Stimulated activated CD8-positive, alpha-beta memory T cell treated with anti-CD3 and anti-CD28 coated beads, Interleukin-12 subunit alpha, Interleukin-12 subunit beta, amount 100 ng/mL, for 1 hour (primary cell): ENCODE data around the gene HARS1.
A peak's percentile ranks its signal among the peaks of the same experiment; 100 is the strongest.
"Not testable (repeated sequence)": the region's sequence is repeated elsewhere in the genome, so short reads cannot be mapped to it uniquely, and the experiment has no call there.

Source experiments
- DNase-seq: peaks from one replicate; pipeline ENCODE4 v3.0.0-alpha.2; 2020; ENCODE audit warnings: low read depth

HARS1 gene

DNA sequence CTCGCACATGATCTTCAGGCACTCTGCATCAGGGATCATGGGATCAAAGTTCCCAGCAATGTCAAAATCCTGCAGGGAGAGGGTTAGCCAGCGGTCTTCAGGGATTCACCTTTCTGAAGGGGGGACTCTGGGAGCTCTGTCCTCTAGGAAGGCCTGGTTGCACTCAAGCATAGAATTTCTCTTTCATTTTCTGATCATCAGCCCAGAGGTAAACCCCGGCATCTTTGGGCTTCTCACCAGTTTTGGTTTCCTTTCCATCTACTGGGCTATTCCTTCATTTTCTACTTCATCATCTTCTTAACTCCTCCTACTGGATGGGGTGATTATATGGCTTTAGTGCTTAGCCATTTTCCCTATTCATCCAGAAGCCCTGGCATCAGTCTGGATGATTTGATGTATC is 13.2 kb downstream of the HARS1 start:
- no peak for DNase-seq

DNA sequence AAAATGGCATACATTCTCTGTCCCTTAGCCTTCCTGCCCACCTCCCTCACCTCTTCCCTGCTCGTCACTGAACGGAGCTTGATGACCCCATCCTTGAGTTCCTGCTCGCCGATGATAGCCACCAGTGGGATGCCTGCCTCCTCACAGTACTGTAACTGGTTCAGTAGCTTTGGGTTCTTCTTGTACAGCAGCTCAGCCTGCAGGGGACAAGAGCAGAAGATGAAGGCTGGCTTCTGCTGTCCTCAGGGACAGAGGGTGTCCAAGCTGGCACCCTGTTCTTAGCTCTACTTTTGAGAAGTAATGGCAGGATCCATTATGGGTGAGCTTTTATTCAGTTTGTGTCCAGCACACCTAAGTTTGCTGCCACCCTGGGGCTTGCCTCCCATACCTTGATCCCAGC is 16.5 kb downstream of the HARS1 start:
- no peak for DNase-seq

DNA sequence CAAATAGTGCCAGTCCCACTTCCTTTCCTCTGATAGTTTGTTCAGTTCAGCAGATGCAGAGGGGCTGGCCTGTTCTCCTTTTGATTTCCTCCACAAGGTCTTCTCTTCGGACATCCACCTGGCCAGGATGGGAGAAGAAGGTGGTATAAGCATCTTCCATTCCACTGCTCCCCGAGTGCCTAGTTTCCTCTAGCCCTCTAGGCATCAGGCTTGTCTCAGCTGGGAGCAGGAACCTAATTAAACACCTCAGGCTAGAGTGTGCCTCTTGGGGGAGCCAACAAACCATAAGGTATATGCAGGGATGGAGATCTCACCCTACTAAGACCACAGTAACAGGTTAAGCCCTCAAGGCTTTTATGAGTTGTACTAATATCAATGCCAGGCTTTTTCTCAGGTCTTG is 17.0 kb downstream of the HARS1 start:
- DNase-seq: no peak

DNA sequence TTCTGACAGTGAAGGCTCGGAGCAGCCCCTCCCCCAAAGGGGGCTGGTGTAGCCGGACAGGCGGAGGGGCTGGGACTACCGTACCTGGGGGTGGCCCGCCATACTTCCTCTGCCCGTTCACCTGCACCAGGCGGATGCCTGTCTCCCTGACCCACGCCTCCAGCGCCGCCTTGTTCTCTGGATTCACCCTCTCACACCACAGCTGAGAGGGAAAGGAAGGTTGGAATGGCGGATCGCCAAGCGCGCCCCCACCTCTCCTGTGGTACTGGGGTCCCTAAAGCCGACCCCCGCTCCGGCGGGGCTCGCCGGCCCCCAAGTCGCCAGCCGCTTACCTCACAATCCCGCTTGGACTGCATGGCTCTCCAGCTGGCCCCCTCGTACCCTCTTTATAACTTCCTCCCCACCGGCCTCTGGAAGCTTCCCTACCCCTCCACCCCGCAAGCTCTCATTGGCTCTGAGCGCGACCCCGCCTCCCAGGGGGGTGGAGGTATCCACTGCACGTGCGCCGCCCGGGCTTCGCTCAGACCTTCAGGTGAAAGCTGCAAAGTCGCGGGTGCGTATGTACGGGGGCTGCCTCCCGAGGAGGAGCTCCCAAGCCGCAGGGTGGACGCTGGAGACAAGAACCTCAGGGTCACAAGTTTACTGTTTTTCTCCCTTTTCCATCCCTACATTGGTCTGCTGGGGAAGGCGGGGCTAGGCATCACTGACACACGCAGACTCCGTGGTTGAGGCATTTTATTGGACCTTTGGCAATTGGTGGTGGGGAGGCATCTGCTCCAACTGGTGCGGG is 17.8 kb downstream of the HARS1 start, which contains the start of gene DND1:
TSS of gene DND1 (minus strand) at position 390 of the 790 bp plus-strand sequence. CDS start at position 356, 34 bp downstream.
- no peak for DNase-seq

DNA sequence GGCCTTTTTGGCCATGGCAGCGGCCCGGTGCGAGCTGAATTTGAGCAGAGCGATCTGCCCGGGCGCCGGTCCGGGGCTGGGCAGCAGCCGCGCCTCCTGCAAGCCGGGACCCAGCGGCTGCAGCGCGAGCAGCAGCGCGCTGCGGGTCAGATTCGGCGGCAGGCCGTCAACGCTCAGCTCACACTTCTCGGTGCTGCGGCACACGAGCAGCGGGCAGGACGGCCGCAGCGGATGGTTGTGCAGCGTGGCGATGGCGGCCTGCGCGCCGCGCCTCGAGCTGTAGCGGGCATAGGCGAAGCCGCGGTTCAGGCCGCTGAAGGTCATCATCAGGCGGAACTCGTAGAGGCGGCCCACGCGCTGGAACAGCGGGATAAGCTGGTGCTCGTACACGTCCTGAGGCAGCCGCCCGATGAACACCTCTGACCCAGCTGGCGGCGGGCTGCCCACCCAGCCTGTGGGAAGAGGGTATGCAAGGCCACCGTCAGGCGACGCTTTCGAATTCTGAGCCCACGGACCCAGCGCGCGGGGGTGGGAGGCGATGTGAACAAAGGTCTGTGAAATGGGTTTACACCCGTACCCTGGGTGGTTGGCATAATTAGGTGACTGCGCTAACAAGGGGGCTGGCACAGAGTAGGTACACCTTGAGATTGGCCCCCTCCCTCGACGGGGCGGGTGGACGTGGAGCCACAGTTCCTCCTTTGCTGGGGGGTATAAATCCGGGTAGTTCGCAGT is 18.5 kb downstream of the HARS1 start:
- no peak for DNase-seq

DNA sequence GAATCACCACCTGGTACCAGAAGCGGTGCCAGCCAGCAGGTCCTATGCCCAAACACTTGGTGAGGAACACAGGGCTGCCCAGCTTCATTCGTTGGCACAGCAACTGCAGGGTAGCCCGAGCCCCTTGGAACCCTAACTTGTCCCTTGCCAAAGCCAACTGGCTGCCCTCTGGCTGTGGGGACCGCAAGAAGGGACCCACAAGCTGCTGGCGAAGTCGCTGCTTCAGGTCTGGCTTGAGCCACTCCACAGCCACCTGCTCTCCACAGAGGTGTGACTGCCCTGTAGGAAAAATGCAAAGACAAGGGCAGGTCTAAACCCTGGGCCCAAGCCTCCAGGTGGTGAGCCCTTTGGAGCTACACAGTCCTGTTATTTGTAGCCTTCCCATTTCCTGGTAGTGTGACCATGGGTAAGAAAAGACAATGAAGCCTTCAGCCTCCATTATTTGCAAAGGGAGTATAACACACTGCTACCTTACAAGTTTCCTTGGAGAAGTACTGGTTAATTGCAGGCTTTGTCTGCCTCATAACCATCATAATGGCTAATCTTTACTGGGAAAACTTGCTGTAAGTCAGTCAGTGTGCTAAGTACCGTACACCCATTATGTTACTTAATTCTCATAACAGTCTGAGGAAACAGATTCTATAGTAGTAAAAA is 19.6 kb downstream of the HARS1 start:
- no peak for DNase-seq

DNA sequence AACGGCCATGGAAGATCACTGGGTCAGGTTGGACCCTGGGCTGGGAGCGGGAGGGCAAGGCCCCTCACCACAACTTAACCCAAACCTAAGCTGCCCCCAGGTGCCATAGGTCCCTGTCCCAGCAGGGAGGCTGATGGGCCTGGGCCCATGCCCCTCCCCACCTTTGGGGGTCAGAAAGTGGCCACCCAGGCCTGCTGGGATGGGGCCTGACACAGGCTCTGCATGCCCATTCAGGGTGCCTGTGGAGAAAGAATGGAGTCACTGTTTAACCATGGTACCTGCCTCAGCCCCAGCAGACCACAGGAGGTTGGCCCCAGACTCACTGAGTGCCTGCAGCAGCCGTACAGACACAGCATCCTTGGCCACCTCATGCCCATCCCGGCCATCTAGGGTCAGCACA is 20.1 kb downstream of the HARS1 start:
- not testable (repeated sequence) for DNase-seq

DNA sequence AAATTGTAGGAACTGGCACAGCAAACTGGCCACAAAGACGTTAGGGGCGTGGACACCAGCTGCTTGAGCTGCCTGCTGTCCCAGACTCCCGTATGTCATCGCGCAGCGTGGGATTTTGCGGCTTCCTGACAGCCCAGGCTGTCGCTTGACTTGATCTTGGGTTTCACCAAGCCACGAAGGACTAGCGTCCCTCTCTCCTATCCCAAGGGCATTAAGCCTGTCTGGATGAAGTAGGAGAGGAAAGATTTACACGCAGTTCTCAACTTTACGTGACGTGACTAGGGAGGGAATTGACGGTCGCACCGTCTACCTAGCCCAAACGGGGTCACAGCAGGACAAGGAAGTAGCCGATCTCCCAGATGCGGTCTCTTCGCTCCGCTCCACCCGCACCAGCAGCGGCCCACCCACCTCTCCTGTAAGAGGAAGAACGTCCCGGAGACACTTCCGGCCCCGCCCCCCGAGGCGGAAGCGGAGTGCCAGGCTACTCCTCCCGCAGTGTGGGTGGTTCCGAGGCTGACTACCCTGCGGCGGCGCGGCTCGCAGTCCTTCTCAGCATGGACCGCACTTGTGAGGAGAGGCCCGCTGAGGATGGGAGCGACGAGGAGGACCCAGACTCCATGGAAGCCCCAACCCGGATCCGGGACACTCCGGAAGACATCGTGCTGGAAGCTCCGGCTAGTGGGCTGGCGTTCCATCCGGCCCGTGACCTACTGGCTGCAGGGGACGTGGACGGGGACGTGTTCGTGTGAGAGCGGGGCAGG is 26.6 kb downstream of the HARS1 start, which contains the start of gene WDR55:
TSS of gene WDR55 (plus strand) at position 546 of the 761 bp plus-strand sequence. CDS start at position 555, 9 bp downstream.
- peak; percentile 94 for DNase-seq

DNA sequence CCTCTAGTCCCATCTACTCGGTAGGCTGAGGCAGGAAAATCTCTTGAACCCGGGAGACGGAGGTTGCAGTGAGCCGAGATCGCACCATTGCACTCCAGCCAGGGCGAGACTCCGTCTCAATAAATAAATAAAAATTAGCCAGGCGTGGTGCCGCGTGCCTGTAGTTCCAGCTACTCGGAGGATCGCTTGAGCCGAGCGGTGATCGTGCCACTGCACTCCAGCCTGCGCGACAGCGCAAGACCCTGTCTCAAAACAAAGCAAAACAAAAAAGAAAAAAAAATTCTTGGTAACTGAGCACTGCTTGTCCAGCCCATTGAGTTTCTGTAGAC is 27.2 kb downstream of the HARS1 start:
- no peak for DNase-seq

DNA sequence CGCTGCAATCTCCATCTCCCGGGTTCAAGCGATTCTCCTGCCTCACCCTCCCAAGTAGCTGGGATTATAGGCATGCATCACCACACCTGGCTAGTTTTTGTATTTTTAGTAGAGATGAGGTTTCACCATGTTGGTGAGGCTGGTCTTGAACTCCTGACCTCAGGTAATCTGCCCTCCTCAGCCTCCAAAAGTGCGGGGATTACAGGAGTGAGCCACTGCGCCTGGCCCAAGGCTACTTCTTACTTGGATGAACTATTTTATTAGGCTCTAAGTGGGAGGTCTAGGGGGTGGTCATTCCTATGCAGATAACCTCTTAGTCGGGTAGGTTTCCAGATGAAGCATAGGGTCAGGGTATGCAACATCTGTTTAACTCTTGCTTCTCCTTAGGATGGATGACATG is 30.8 kb downstream of the HARS1 start:
- DNase-seq: not testable (repeated sequence)

DNA sequence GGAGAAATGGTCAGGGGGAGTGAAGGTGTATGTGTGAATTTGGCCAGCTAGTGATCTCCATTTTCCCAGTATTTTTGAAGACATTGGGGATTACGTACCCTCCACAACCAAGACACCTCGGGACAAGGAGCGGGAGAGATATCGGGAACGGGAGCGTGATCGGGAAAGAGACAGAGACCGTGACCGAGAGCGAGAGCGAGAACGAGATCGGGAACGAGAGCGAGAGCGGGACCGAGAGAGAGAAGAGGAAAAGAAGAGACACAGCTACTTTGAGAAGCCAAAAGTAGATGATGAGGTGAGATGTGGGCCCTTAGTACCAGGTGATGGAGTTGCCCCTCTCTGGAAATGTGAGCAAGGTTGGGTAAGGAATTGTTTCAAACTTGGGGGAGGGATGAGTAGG is 32.3 kb downstream of the HARS1 start:
- no peak for DNase-seq

DNA sequence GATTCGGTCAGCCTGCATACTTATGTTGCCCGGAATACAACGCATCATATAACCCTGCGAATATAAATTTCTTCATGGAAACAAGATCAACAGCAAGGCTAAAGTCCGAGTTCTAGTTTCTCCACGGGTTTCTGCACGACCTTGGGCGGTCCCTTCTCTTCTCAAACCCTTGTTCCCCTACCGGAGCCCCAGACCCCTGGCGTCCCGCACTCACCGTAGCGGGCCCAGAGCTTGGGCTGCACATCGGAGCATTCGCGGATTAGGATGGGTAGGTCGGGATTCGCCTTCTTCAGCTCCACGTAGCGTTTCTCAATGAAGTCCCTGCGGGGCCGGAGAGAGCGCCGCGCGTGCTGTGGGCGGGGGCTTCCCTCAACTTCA is 44.1 kb downstream of the HARS1 start:
- no peak for DNase-seq

DNA sequence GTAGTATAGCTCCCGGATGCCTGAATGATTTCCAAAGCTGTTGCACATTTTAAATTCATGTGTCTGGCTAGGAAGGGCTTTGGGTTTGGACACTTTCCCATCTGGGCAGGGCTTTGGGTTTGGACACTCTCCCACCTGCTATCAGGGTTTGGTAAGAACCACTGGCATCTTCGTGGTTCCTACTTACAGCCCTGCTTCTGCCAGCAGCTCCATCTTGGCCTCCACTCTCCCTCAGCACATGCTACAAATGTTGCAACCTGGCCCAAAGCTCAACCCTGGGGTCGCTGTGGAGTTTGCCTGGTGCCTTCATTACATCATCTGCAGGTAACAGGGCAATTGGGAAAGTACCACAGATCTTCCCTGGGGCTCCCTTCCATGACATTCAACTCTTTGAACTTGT is 48.5 kb downstream of the HARS1 start:
- DNase-seq: no peak

DNA sequence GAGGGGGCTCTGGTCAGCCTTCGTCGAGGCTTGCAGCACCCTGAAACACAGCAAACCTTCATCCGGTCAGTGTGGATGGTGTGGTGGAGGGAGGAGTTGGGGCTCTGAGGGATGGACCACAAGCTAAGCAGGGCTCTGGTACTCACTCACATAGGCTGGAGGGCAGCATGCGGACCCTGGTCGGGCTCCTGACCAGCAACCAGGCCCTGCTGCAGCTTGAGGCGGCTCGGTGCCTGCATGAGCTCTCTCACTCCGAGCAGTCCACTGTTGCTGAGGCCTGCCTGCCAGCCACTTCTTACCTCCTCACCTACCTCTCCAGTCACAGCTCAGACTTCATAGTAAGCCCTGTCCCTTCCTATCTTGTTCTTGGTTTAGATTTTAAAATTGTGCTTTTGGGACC is 49.5 kb downstream of the HARS1 start:
- DNase-seq: no peak

DNA sequence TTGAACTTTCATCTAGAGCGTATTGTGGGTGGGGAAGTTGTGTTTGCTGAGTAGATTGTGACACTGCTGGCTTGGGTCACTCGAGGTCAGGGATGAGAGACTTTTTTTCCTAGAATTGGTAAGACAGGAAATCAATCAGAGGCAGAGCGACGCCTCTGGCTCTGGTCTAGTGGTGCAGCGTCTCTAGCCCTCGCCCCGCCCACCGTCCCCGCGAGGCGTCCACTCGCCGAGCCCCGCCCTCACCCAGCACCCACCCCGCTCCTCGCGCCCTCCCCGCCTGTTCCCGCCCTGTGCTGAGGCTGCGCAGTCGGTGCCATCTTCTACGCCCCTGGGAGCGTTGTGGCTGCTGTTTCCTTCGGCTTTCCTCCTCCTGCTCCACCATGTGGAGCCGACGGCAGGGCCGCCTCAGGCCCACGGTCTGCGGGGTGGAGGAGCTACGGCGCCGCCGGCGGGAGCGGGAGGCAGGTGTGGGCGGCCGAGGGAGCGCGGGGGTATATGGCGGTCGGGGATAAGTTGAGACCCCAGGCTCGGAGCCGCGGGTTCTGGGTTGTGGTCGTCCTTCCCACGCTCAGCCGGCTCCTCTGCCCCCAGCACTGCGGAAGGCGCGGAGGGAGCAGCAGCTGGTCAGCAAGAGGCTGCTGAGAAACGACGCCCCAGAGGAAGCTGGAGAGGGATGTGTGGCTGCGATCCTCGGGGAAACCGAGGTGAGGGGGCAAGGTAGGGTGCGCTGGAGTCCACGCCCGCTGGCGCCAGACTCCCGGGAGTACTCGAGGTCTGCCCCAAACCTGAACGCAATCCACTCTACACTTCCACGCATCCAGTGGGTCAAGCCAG is 51.8 kb downstream of the HARS1 start, which contains the start of gene TMCO6:
TSS of gene TMCO6 (plus strand) at position 304 of the 834 bp plus-strand sequence. CDS start at position 381, 77 bp downstream.
- DNase-seq: peak; percentile 96

DNA sequence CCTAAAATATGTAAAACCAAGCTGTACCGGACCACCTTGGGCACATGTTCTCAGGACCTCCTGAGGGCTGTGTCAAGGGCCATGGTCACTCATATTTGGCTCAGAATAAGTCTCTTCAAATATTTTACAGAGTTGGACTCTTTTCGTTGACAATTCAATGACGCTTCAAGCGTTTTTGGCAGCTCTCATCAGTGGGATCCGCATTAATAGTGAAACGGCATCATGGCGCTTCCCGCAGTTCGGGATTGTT is 52.3 kb downstream of the HARS1 start:
- DNase-seq: not testable (repeated sequence)

DNA sequence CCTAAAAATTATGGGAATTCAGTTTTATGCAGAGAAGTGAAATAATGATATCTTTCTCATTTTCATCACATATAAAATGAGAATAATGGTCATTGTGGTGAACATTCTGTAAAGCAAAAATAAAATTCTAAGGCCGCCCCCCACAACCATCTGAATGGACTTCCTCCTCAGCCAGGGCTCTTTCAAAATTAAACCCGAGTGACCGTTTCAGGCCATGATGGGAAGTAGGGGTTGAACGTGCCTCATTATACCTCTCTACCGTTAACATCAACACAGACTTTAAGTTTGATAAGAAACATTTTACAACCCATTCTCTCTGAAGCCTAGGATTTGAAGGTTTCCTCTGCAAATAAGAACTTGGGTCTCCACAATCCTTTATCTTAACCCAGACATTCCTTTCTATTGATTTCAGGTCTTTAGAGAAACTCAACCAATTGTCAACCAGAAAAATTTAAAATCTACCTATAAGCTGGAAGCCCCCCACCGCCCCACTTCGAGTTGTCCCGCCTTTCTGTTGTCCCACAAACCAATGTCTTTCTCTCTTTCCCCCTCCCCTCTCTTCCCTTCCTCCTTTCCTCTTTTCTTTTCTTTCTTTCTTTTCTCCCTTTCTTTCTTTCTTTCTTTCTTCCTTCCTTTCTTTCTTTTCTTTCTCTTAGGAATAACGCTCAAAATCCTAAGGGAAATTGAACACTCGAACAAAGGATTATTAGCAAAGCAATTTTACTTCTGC is 53.6 kb downstream of the HARS1 start:
- DNase-seq: no peak

DNA sequence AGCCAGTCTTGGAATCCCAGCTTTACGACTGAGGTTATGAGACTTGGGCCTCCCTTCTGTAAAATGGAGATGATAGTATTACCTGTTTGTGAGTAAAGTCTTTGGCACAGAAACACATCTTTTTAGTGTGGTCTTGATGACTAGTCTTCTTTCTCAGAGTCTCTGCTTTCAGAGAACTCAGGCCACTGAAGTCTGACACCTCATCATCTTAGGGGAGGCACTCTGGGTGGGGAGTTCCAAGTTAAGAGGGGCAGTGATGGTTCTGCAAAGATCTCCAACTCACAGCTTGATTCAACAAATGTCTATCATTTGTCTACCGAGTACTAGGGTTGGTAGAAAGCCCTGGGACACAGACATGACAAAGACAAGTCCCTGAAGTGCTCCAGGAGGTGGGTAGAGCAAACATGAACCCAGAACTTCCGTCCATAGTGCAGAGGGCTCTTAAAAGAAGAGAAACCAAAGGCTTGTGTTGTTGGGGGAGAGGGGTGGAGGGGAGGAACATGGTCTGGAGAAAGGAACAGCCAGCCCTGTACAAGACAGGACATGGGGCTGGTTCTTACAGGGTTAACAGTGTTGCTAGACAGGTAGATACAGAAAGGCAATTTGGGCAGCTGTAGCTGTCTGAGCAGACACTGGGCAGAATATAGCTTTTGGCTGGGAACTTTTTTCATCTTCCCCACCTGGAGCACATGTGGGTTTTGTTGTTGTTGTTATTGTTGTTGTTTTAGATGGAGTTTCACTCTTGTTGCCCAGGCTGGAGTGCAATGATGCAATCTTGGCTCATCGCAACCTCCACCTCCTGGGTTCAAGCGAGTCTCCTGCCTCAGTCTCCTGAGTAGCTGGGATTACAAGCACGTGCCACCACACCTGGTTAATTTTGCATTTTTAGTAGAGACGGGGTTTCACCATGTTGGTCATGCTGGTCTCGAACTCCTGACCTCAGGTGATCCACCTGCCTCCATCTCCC is 55.6 kb downstream of the HARS1 start:
- no peak for DNase-seq

DNA sequence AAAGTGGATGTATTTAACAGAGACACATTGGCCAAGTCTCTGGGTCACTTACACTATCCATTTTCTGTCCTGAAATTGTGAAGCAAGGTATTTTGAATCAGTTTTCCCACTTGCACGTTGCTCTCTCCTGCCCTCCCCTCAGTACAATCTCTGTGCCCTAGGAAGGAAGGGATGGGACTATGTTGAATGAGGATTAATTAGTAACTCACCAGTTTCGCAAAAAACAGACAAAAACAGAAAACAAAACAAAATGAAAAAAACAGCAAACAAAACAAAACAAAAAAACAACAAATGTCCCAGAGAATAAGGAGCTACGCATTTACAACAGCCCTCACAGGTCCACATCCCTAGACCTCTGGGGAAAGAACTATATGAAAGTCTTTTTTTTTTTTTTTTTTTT is 57.1 kb downstream of the HARS1 start:
- DNase-seq: no peak

DNA sequence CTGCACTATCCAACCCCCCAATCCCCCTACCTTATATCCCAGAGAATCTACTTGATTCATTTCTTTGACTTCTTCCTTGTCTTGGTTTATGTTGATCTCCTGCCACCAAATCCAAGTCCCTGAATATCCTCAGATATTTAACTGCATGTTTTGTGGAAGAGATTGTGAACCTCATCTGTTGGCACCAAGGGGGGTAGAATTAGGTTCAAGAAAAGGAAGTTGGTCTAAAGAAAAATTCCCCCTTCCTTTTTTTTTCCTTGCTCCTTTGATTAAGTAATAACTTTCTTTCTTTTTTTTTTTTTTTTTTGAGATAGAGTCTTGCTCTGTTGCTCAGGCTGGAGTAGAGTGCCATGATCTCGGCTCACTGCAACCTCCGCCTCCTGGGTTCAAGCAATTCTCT is 57.7 kb downstream of the HARS1 start:
- DNase-seq: no peak
